GM20431 (cell line): ENCODE data around the gene GET4.
"Not testable (repeated sequence)": the region's sequence is repeated elsewhere in the genome, so short reads cannot be mapped to it uniquely, and the experiment has no call there.

ENCODE experiments used
- in situ Hi-C: fragments of 300-500 bp; cut with MseI, MboI; formaldehyde crosslinking; loops from one replicate; pipeline ENCODE4 v1.15.0; 2020; ENCODE audit warnings: low sequenced_read_pairs; ENCODE audit not compliant: unreplicated experiment

The GET4 gene

GRCh38 chr7:896346-897075 lies 20.2 kb downstream of the GET4 start:
- in situ Hi-C loops: no loop called here

GRCh38 chr7:897086-897485 lies 20.7 kb downstream of the GET4 start:
- in situ Hi-C loops: no loop called here

- in situ Hi-C loops: no loop called here
These were observed 21.5 kb downstream of the GET4 start for GRCh38 chr7:897771-898376.

GRCh38 chr7:898460-898854 lies 22.1 kb downstream of the GET4 start:
- in situ Hi-C loops: no loop called here

- in situ Hi-C loops: no loop called here
These were observed 22.7 kb downstream of the GET4 start for GRCh38 chr7:898855-899681.

- in situ Hi-C loops: no loop called here
These were observed 23.5 kb downstream of the GET4 start for GRCh38 chr7:899806-900205.

- in situ Hi-C loops: no loop called here
These were observed 24.1 kb downstream of the GET4 start for GRCh38 chr7:900331-901040.

GRCh38 chr7:901041-901387 lies 24.7 kb downstream of the GET4 start:
- in situ Hi-C loops: no loop called here

GRCh38 chr7:901388-902154 lies 25.2 kb downstream of the GET4 start:
- in situ Hi-C loops: no loop called here

- in situ Hi-C loops: no loop called here
These were observed 26.6 kb downstream of the GET4 start for GRCh38 chr7:902996-903395.

GRCh38 chr7:903921-904755 lies 27.8 kb downstream of the GET4 start:
- in situ Hi-C loops: no loop called here

- in situ Hi-C loops: no loop called here
These were observed 28.5 kb downstream of the GET4 start for GRCh38 chr7:904847-905246.

- in situ Hi-C loops: no loop called here
These were observed 30.4 kb downstream of the GET4 start for GRCh38 chr7:906776-907157.

- in situ Hi-C loops: no loop called here
These were observed 31.0 kb downstream of the GET4 start for GRCh38 chr7:907158-907980.

GRCh38 chr7:908159-908581 lies 31.8 kb downstream of the GET4 start:
- in situ Hi-C loops: no loop called here

- in situ Hi-C loops: not testable (repeated sequence)
These were observed 32.4 kb downstream of the GET4 start for GRCh38 chr7:908591-909357.
